HG02884 (cell line): Measurements from ENCODE around the gene PSTPIP2.

Experiments used
- ATAC-seq: cut with Tn5 transposase; IDR thresholded peaks from one replicate; pipeline ENCODE4 v1.9.1; 2021; ENCODE audit warnings: mild to moderate bottlenecking, moderate library complexity; ENCODE audit not compliant: unreplicated experiment

PSTPIP2 gene

GRCh38 chr18:46040033-46040746, 31.9 kb downstream of the PSTPIP2 start:
- no peak for ATAC-seq

DNA sequence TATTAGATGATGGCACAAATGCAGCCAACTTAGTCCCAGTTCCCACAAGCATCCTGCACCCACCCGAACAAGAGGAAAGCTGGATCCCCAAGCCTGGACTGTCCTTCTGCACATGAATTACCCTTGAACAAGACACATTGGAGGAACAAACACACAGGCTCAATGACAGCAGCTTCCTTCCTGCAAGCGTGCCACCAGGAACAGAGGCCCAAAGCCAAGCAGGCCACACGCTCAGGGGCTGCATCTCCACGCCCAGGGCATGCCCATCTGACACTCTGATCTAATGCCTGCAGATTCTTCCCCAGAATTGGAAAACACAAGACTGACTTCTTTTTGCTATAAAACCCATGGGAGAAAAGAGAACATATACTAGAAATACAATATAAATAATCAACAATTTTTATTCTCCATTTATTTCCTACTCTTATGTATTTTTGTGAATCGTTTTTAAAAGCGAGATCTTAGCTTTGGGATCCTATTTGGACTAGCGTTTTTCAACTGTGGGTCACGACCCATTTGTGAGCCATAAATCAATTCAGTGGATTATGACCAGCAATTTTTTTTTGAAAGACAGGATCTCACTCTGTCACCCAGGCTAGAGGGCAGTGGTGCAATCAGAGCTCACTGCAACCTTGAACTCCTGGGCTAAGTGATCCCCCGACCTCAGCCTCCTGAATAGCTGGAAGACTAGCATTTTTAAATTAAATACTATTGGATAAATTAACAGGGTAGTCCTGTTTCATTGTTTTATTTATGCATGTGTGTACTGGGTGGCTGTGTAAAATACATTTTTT, 34.4 kb downstream of the PSTPIP2 start:
- no peak for ATAC-seq

- ATAC-seq: no peak
Measured at GRCh38 chr18:46035696-46036680, 36.1 kb downstream of the PSTPIP2 start.

- no peak for ATAC-seq
Measured at GRCh38 chr18:46034230-46034629, 37.8 kb downstream of the PSTPIP2 start.

GRCh38 chr18:46031741-46032140, 40.3 kb downstream of the PSTPIP2 start:
- no peak for ATAC-seq

DNA sequence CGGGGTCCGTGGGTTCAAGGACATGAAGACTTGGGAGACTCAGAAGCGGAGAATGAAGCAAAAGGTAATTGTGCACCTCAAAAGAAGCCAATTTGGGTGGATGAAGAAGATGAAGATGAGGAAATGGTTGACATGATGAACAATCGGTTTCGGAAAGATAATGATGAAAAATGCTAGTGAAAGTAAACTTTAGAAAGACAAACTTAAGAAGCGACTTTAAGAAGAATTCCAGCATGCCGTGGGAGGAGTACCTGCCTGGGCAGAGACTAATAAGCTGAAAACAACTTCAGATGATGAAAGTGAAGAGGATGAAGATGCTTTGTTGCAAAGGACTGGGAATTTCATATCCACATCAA, 43.5 kb downstream of the PSTPIP2 start:
- ATAC-seq: no peak

DNA sequence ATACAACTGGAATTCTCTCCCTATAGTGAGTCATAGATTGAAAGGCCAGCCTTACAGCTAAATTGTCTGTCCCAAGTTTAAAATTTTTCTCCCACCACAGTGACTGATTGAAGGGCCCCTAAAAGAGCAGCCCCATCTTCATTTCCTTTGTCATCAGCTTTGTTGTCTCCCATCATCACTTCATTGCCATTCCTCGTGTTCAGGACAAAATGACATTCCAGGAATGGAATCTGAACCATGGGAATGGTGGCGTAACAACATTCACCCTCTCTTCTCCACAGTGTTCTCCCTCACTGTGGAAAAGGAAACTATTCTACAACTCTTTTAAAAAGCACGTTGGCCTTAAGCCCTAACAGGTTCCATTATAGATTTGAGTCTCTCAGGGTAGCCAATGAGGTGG, 52.1 kb downstream of the PSTPIP2 start:
- no peak for ATAC-seq

DNA sequence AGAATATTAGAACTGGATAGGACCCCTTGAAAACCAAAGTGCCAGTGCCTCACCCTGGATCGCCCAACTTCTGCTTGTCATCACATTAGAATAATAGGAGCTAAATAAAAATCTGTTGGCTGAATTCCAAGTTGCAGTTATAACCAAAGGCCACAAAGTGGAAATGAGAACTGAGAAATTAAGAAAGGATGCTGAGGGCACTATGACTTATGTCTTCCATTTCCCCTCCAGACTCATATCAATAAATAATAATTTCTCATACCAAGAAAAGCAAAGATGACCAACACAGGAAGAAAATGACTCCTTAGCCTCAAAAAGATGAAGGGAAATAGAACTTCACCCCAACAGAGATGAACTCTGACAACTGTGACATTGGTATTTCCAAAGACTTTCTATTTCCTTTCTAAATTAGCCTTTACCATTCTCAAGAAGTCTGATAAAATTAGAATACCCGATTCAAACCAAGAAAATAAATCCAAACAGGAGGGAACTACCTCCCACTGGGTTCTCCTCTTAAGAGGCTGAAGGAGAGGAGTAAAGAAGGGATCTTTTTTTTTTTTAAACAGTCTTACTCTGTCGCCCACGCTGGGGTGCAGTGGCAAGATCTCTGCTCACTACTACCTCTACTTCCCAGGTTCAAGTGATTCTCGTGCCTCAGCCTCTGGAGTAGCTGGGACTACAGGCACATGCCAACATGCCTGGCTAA, 58.4 kb downstream of the PSTPIP2 start:
- ATAC-seq: peak; percentile 80

- no peak for ATAC-seq
Measured at GRCh38 chr18:46010676-46011075, 61.4 kb downstream of the PSTPIP2 start.

DNA sequence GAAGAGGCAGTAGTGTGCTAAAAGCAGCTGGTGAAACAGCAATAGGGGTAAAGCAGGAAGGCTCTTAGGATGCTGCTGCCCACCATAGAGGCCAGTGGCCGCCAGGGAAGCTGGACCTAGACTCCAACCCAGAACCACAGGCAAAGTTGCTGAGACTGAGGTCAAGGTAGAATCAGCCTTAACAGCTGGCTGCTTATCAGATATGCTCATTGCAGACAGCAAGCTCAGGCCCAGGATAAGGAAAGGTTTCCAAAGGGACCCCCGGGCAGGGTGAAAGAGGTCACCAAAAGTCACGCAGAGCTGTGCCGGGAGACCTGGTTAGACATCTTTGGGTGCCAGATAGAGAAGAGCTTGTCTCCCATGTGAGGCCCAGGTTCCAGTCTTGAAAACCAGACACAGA, 62.0 kb downstream of the PSTPIP2 start:
- ATAC-seq: no peak

- ATAC-seq: no peak
Measured at GRCh38 chr18:46009125-46009840, 62.8 kb downstream of the PSTPIP2 start.

DNA sequence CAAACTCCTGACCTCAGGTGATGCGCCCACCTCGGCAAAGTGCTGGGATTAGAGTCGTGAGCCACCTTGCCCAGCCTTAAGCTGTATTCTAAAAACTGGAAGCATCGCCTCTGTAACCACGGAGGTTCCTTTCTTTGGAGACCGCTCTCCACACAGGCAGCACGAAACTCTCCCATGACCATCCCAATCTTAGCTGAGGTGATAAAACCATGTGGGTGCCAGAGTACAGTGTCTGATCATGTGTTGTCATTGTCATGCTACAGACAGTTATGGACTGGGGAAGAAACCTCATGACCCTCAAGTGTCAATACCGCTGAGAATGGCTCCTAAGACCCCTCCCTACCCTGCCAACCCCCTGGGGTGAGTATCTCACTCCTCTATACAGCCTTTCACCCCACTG, 63.5 kb downstream of the PSTPIP2 start:
- ATAC-seq: no peak

- ATAC-seq: no peak
Measured at GRCh38 chr18:46007165-46007564, 64.9 kb downstream of the PSTPIP2 start.

DNA sequence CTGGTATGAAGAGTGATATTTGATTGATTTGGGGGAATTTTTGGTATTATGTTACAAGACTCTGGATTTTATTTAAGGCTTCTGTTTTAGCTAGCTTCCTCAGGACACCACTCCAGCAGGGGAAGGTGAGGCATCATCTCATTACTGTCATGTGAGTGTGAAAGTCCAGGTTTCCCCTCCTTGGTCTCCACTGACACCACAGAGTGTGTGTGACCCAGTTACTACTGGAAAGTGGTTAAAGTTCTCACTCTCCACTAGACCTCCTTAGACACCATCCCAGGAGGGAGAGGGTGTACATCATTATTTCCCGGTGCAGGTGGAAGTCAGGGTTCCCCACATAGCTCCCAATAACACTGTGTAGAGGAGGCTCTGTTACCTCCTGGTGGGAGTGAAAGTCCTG, 69.1 kb downstream of the PSTPIP2 start:
- ATAC-seq: no peak

- ATAC-seq: no peak
Measured at GRCh38 chr18:46001892-46002291, 70.2 kb downstream of the PSTPIP2 start.

DNA sequence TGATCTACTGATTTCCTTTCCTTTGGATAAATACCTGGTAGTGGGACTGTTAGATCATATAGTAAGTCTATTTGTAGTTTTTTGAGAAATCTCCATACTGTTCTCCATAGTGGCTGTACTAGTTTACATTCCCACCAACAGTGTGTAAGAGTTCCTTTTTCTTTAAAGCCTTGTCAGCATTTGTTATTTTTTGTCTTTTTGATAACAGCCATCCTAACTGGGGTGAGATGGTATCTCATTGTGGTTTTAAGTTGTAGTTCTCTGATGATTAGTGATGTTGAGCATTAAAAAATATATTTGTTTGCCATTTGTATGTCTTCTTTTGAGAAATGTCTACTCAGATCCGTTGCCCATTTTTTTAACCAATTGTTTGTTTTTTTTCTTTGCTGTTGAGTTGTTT, 71.0 kb downstream of the PSTPIP2 start:
- ATAC-seq: no peak

- ATAC-seq: no peak
Measured at GRCh38 chr18:45999536-45999935, 72.5 kb downstream of the PSTPIP2 start.

GRCh38 chr18:45998244-45998643, 73.8 kb downstream of the PSTPIP2 start:
- ATAC-seq: no peak

DNA sequence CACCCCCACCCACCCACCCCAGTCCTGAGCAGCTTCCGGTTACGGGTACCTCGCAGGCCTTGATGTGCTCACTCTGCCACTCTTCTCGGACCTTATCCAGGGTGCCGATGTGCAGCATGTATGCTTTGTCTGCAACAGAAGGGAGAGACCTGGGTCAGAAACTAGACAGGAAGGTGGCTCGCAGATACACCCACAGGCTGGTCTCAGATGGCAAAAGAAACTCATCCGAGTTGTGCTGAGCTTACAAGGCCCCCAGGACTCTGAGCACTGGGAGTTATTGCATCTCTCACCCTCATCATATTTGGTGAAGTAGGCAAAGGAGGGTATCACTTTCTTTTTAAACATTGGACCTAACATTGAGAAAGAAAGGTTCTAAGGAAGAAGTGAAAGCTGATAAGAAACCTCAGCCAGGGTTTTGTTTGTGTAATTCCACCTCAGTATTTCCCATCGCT, 74.3 kb downstream of the PSTPIP2 start:
- no peak for ATAC-seq

- no peak for ATAC-seq
Measured at GRCh38 chr18:45995461-45995860, 76.6 kb downstream of the PSTPIP2 start.
